ENCODE measurements around the gene SLC43A2. TPM values are rescaled to one million over a fixed set of nuclear protein-coding genes. Genes with fewer than 3 reads are reported as not detected.

Gene SLC43A2
- total and polyA plus RNA-seq, 2 donors (not counting 3 experiments of a cell fraction or from before 2014, with no cell fraction given) = 41.7 to 52.0 TPM

GRCh38 chr17:1584167-1584566 lies 44.5 kb downstream of the SLC43A2 start:
- DNase-seq (ENCODE audit: low read depth, low spot score) = no peak
- ChIA-PET POLR2A (no interaction called here), CTCF (no interaction called here)
- H3K27me3 ChIP-seq (ENCODE audit: control insufficient read depth in 2 of 2, insufficient read depth in 2 of 2, low read length in 2 of 2) = no peaks in the 10 kb centered on the region
- dilution Hi-C loops (cut with MboI; ENCODE audit: extremely low pct_ligation_motif_present, low sequenced_read_pairs) = no loop called here
- no peak overlapping the region for H3K9ac ChIP-seq (replicated peaks; ENCODE audit: extremely low read depth, insufficient read depth, low read length)
- no peak for FAIRE-seq
- no peaks in the 10 kb centered on the region for H3K9me1 ChIP-seq (replicated peaks; ENCODE audit: control insufficient read depth, extremely low read depth, insufficient read depth, low read length)
- H3K4me2 ChIP-seq (ENCODE audit: insufficient read depth, low read length) = no peak overlapping the region
- no peaks in the 10 kb centered on the region for H3K79me2 ChIP-seq (ENCODE audit: control insufficient read depth, insufficient read depth, low read length)
- H4K20me1 ChIP-seq (replicated peaks; ENCODE audit: control insufficient read depth, extremely low read depth, insufficient read depth, low read length) = no peaks in the 10 kb centered on the region
- no peak overlapping the region for H3K27ac ChIP-seq (ENCODE audit: insufficient read depth, low read depth, low read length)
- no peaks in the 10 kb centered on the region for H3K9me3 ChIP-seq (replicated peaks; ENCODE audit: control insufficient read depth, insufficient read depth, low read length)
- intact Hi-C loops (cut with micrococcal nuclease) = no loop called here
- H3K4me1 ChIP-seq (ENCODE audit: control insufficient read depth, extremely low read depth, insufficient read depth, low read length) = no peaks in the 10 kb centered on the region
- no TSS peak for BruUV-seq (replicated peaks)
- peaks cover 0 to 6% of the 10 kb centered on the region in 2 experiments for H3K36me3 ChIP-seq (ENCODE audit: control insufficient read depth in 2 of 2, extremely low read depth in 1 of 2, insufficient read depth in 2 of 2, low read length in 2 of 2)
- no peak overlapping the region for H2AFZ ChIP-seq (ENCODE audit: low read depth, low read length)
- TF ChIP-seq FOS (IDR thresholded peaks at IDR 0.05; ENCODE audit: borderline replicate concordance, insufficient read depth, low read length) (no peak), JUN (IDR thresholded peaks at IDR 0.05; ENCODE audit: borderline replicate concordance, insufficient read depth, insufficient read length, low read depth) (no peak), CTCF (IDR thresholded peaks at IDR 0.05; ENCODE audit: extremely low read depth in 1 of 2, insufficient read depth in 1 of 2, low read depth in 1 of 2, low read length in 2 of 2) (no peak), EZH2 (IDR thresholded peaks at IDR 0.05; ENCODE audit: borderline replicate concordance, low read depth, low read length, severe bottlenecking) (no peak), POLR2A (IDR thresholded peaks at IDR 0.05; ENCODE audit: low read depth, low read length) (no peak), POLR2AphosphoS5 (IDR thresholded peaks at IDR 0.05; ENCODE audit: insufficient read depth, low read depth, low read length) (no peak)
- no peak overlapping the region for H3K4me3 ChIP-seq (replicated peaks in 1 of 3; ENCODE audit: insufficient read depth in 1 of 3, low read depth in 1 of 3, low read length in 3 of 3)

DNA sequence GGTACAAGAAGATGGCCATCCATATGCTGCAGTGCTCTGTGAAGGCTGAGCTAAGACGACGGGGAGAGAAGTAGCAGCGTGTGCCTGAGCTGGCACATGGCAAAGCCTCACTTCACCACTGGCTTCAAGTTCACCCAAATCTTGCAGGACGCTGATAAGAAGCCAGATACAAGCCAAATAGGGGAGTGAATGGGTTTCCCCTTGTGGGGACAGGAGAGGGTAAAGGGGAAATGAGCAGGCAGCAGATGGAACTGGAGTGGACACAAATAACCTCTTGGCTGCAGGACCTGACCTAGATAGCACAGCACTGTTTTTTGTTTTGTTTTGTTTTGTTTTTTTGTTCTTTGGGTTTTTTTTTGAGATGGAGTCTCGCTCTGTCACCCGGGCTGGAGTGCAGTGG lies 45.1 kb downstream of the SLC43A2 start:
- Histone ChIP-seq H4K20me1 (replicated peaks; ENCODE audit: control insufficient read depth, extremely low read depth, insufficient read depth, low read length) (no peaks in the 10 kb centered on the region), H3K27me3 (ENCODE audit: control insufficient read depth in 2 of 2, insufficient read depth in 2 of 2, low read length in 2 of 2) (no peaks in the 10 kb centered on the region), H3K4me2 (ENCODE audit: insufficient read depth, low read length) (no peak overlapping the region), H3K36me3 (ENCODE audit: control insufficient read depth in 2 of 2, extremely low read depth in 1 of 2, insufficient read depth in 2 of 2, low read length in 2 of 2) (peaks cover 0 to 6% of the 10 kb centered on the region in 2 experiments), H3K9ac (replicated peaks; ENCODE audit: extremely low read depth, insufficient read depth, low read length) (no peak overlapping the region), H3K9me3 (replicated peaks; ENCODE audit: control insufficient read depth, insufficient read depth, low read length) (no peaks in the 10 kb centered on the region), H3K27ac (ENCODE audit: insufficient read depth, low read depth, low read length) (no peak overlapping the region), H2AFZ (ENCODE audit: low read depth, low read length) (no peak overlapping the region), H3K9me1 (replicated peaks; ENCODE audit: control insufficient read depth, extremely low read depth, insufficient read depth, low read length) (no peaks in the 10 kb centered on the region), H3K4me3 (replicated peaks in 1 of 3; ENCODE audit: insufficient read depth in 1 of 3, low read depth in 1 of 3, low read length in 3 of 3) (no peak overlapping the region), H3K79me2 (ENCODE audit: control insufficient read depth, insufficient read depth, low read length) (no peaks in the 10 kb centered on the region), H3K4me1 (ENCODE audit: control insufficient read depth, extremely low read depth, insufficient read depth, low read length) (no peaks in the 10 kb centered on the region)
- no peak for FAIRE-seq
- ChIA-PET CTCF (interaction anchor here (0.9 to 1.6 kb wide), 2 partner anchors 9 to 65 kb away, joined by 3 to 4 read pairs; no protein-coding TSS in a partner anchor), POLR2A (no interaction called here)
- intact Hi-C loops (cut with micrococcal nuclease) (no loop called here), dilution Hi-C loops (cut with MboI; ENCODE audit: extremely low pct_ligation_motif_present, low sequenced_read_pairs) (no loop called here)
- DNase-seq (ENCODE audit: low read depth, low spot score) = no peak
- no TSS peak for BruUV-seq (replicated peaks)
- TF ChIP-seq EZH2 (IDR thresholded peaks at IDR 0.05; ENCODE audit: borderline replicate concordance, low read depth, low read length, severe bottlenecking) (no peak), CTCF (IDR thresholded peaks at IDR 0.05; ENCODE audit: extremely low read depth in 1 of 2, insufficient read depth in 1 of 2, low read depth in 1 of 2, low read length in 2 of 2) (no peak), MYC (IDR thresholded peaks at IDR 0.05; ENCODE audit: low read depth, low read length) (no peak), FOS (IDR thresholded peaks at IDR 0.05; ENCODE audit: borderline replicate concordance, insufficient read depth, low read length) (no peak), GATA2 (IDR thresholded peaks at IDR 0.05; ENCODE audit: insufficient read depth, insufficient read length, low read depth, low read length) (no peak), JUN (IDR thresholded peaks at IDR 0.05; ENCODE audit: borderline replicate concordance, insufficient read depth, insufficient read length, low read depth) (no peak), POLR2AphosphoS5 (IDR thresholded peaks at IDR 0.05; ENCODE audit: insufficient read depth, low read depth, low read length) (no peak), POLR2A (IDR thresholded peaks at IDR 0.05; ENCODE audit: low read depth, low read length) (no peak)
- TF ChIP-seq, protein P1, sequence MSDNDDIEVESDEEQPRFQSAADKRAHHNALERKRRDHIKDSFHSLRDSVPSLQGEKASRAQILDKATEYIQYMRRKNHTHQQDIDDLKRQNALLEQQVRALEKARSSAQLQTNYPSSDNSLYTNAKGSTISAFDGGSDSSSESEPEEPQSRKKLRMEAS (IDR thresholded peaks at IDR 0.05; ENCODE audit: insufficient read depth, insufficient read length) = no peak

All from endothelial cell of umbilical vein (primary cell).